Measurements from ENCODE around the gene CACNB3. TPM values are rescaled to one million over a fixed set of nuclear protein-coding genes. Genes with fewer than 3 reads are reported as not detected.
A peak's percentile ranks its signal among the peaks of the same experiment; 100 is the strongest.

Gene CACNB3
- total and polyA plus RNA-seq, 9 of the 15 experiments (the other 6 are each of a cell fraction or from before 2014, with no cell fraction given): 0.24 to 2.0 (median 1.5) TPM

DNA sequence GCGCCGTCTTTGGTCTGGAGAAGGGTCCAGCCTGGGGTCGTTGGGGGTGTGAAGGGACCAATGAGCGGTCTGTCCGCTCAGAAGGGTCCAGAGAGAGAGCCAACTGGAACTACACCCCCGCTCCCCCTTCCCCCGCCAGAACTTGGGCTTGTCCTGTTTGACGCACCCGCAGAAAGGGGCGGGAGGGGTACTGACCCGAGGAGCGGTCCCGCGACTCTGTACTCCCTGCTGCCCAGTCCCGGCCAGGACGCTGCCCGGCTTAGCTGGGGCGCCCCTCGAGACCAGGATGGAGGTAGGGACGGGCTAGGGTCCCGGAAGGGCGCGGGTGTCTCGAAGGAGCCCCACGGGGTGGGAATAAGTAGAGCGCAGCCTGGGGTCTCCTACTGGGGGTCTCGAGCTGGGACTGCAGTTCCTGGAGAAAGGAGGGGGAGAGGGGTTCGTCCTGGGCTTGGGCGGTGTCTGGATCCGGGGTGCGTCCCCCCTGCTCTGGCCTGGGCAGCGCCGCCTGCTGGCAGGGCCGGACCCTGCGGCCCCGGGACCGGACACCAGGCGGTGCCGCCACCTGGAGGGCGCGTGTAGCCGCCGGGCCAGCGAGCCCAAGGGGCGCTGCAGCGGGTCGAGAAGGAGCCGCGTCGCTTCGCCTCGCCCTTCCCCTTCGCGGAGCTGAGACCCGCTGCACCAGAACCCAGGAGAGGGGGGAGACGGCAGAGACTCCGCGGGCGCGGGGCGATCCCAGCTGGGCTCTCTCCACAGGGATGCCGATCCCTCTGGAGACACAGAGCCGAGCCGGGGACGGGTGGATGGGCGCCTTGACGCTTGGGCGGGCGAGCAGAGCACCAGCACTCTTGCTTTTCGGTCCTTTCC lies 3.8 kb upstream of the CACNB3 start (continued):
- TF ChIP-seq, protein P1, sequence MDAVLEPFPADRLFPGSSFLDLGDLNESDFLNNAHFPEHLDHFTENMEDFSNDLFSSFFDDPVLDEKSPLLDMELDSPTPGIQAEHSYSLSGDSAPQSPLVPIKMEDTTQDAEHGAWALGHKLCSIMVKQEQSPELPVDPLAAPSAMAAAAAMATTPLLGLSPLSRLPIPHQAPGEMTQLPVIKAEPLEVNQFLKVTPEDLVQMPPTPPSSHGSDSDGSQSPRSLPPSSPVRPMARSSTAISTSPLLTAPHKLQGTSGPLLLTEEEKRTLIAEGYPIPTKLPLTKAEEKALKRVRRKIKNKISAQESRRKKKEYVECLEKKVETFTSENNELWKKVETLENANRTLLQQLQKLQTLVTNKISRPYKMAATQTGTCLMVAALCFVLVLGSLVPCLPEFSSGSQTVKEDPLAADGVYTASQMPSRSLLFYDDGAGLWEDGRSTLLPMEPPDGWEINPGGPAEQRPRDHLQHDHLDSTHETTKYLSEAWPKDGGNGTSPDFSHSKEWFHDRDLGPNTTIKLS (IDR thresholded peaks at IDR 0.05; ENCODE audit: borderline replicate concordance, low read depth): 0 out of 2 replicates have a peak, but pooled peaks have one; percentile 37
- TF ChIP-seq HDAC3 (IDR thresholded peaks at IDR 0.05; ENCODE audit: borderline replicate concordance, partially characterized antibody) (no peak), WHSC1 (IDR thresholded peaks at IDR 0.05; ENCODE audit: low read length) (no peak), MTA1 (IDR thresholded peaks at IDR 0.05; ENCODE audit: borderline replicate concordance) (no peak), HNRNPUL1 (IDR thresholded peaks at IDR 0.05; ENCODE audit: low read length) (no peak), PML (IDR thresholded peaks at IDR 0.05; ENCODE audit: low read length) (no peak; the same call in 1 of the 2 replicates), SMARCC2 (IDR thresholded peaks at IDR 0.05; ENCODE audit: low read depth) (0 out of 2 replicates have a peak, but pooled peaks have one; percentile 35), ETV5 (CRISPR knock-in tag; IDR thresholded peaks at IDR 0.05; ENCODE audit: low read depth) (peak; percentile 64; the same call in 1 of the 2 replicates), ZBED1 (IDR thresholded peaks at IDR 0.05) (no peak), ZNF77 (CRISPR knock-in tag; IDR thresholded peaks at IDR 0.05) (no peak), TEAD4 (IDR thresholded peaks at IDR 0.05; ENCODE audit: low read length) (no peak; the same call in 1 of the 2 replicates), TEAD4 (CRISPR knock-in tag; IDR thresholded peaks at IDR 0.05; ENCODE audit: borderline replicate concordance) (no peak)
- TF ChIP-seq, protein P2, sequence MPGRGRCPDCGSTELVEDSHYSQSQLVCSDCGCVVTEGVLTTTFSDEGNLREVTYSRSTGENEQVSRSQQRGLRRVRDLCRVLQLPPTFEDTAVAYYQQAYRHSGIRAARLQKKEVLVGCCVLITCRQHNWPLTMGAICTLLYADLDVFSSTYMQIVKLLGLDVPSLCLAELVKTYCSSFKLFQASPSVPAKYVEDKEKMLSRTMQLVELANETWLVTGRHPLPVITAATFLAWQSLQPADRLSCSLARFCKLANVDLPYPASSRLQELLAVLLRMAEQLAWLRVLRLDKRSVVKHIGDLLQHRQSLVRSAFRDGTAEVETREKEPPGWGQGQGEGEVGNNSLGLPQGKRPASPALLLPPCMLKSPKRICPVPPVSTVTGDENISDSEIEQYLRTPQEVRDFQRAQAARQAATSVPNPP (IDR thresholded peaks at IDR 0.05; ENCODE audit: borderline replicate concordance, insufficient read depth, insufficient read length): no peak
- TF ChIP-seq, protein P3, sequence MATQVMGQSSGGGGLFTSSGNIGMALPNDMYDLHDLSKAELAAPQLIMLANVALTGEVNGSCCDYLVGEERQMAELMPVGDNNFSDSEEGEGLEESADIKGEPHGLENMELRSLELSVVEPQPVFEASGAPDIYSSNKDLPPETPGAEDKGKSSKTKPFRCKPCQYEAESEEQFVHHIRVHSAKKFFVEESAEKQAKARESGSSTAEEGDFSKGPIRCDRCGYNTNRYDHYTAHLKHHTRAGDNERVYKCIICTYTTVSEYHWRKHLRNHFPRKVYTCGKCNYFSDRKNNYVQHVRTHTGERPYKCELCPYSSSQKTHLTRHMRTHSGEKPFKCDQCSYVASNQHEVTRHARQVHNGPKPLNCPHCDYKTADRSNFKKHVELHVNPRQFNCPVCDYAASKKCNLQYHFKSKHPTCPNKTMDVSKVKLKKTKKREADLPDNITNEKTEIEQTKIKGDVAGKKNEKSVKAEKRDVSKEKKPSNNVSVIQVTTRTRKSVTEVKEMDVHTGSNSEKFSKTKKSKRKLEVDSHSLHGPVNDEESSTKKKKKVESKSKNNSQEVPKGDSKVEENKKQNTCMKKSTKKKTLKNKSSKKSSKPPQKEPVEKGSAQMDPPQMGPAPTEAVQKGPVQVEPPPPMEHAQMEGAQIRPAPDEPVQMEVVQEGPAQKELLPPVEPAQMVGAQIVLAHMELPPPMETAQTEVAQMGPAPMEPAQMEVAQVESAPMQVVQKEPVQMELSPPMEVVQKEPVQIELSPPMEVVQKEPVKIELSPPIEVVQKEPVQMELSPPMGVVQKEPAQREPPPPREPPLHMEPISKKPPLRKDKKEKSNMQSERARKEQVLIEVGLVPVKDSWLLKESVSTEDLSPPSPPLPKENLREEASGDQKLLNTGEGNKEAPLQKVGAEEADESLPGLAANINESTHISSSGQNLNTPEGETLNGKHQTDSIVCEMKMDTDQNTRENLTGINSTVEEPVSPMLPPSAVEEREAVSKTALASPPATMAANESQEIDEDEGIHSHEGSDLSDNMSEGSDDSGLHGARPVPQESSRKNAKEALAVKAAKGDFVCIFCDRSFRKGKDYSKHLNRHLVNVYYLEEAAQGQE (IDR thresholded peaks at IDR 0.05; ENCODE audit: borderline replicate concordance): peak; percentile 45; the same call in 1 of the 2 replicates
- TF ChIP-seq, protein P3 (CRISPR knock-in tag; IDR thresholded peaks at IDR 0.05; ENCODE audit: low read depth): no peak
- TF ChIP-seq, protein P4, sequence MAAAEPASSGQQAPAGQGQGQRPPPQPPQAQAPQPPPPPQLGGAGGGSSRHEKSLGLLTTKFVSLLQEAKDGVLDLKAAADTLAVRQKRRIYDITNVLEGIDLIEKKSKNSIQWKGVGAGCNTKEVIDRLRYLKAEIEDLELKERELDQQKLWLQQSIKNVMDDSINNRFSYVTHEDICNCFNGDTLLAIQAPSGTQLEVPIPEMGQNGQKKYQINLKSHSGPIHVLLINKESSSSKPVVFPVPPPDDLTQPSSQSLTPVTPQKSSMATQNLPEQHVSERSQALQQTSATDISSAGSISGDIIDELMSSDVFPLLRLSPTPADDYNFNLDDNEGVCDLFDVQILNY (CRISPR knock-in tag; IDR thresholded peaks at IDR 0.05): 0 out of 2 replicates have a peak, but pooled peaks have one; percentile 8
